ENCODE data around the gene MAPK10.

DNA sequence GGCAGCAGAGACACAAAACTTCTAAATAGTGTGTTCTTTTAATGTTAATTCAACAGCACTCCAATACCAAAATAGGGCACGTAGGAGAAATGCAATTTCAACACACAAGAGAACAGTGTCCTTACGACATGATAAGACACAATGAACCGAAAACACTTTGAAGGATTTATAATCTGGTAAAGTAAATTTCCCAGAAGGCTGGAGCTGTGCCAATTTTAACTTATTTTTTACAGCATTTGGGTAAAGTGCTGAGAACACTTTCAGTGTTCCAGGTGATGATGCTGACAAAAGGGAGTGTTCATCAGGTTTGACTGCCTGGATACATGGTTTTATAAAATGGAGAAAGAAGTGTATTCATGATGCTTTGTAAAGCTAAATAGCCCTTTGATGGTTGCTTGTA lies 76.5 kb downstream of the MAPK10 start:
- TF ChIP-seq, protein P1, sequence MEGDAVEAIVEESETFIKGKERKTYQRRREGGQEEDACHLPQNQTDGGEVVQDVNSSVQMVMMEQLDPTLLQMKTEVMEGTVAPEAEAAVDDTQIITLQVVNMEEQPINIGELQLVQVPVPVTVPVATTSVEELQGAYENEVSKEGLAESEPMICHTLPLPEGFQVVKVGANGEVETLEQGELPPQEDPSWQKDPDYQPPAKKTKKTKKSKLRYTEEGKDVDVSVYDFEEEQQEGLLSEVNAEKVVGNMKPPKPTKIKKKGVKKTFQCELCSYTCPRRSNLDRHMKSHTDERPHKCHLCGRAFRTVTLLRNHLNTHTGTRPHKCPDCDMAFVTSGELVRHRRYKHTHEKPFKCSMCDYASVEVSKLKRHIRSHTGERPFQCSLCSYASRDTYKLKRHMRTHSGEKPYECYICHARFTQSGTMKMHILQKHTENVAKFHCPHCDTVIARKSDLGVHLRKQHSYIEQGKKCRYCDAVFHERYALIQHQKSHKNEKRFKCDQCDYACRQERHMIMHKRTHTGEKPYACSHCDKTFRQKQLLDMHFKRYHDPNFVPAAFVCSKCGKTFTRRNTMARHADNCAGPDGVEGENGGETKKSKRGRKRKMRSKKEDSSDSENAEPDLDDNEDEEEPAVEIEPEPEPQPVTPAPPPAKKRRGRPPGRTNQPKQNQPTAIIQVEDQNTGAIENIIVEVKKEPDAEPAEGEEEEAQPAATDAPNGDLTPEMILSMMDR (IDR thresholded peaks at IDR 0.05): no peak
- TF ChIP-seq KDM1A (IDR thresholded peaks at IDR 0.05; ENCODE audit: low read depth): no peak
- TF ChIP-seq, protein P2, sequence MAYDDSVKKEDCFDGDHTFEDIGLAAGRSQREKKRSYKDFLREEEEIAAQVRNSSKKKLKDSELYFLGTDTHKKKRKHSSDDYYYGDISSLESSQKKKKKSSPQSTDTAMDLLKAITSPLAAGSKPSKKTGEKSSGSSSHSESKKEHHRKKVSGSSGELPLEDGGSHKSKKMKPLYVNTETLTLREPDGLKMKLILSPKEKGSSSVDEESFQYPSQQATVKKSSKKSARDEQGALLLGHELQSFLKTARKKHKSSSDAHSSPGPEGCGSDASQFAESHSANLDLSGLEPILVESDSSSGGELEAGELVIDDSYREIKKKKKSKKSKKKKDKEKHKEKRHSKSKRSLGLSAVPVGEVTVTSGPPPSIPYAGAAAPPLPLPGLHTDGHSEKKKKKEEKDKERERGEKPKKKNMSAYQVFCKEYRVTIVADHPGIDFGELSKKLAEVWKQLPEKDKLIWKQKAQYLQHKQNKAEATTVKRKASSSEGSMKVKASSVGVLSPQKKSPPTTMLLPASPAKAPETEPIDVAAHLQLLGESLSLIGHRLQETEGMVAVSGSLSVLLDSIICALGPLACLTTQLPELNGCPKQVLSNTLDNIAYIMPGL (CRISPR knock-in tag; IDR thresholded peaks at IDR 0.05; ENCODE audit: borderline replicate concordance): no peak
- TF ChIP-seq POLR2A (IDR thresholded peaks at IDR 0.05; ENCODE audit: low read length): no peak
- no peak for TF ChIP-seq SMC3 (IDR thresholded peaks at IDR 0.05)
- no peak for TF ChIP-seq RAD21 (conservative IDR thresholded peaks at IDR 0.05 in 1 of 2, IDR thresholded peaks at IDR 0.05 in 1 of 2)
- no peak for TF ChIP-seq EP300 (IDR thresholded peaks at IDR 0.05)
- no peak for TF ChIP-seq POLR2AphosphoS2 (conservative IDR thresholded peaks at IDR 0.05; ENCODE audit: low read length)
